ENCODE data around the gene TIGAR.

TIGAR gene

DNA sequence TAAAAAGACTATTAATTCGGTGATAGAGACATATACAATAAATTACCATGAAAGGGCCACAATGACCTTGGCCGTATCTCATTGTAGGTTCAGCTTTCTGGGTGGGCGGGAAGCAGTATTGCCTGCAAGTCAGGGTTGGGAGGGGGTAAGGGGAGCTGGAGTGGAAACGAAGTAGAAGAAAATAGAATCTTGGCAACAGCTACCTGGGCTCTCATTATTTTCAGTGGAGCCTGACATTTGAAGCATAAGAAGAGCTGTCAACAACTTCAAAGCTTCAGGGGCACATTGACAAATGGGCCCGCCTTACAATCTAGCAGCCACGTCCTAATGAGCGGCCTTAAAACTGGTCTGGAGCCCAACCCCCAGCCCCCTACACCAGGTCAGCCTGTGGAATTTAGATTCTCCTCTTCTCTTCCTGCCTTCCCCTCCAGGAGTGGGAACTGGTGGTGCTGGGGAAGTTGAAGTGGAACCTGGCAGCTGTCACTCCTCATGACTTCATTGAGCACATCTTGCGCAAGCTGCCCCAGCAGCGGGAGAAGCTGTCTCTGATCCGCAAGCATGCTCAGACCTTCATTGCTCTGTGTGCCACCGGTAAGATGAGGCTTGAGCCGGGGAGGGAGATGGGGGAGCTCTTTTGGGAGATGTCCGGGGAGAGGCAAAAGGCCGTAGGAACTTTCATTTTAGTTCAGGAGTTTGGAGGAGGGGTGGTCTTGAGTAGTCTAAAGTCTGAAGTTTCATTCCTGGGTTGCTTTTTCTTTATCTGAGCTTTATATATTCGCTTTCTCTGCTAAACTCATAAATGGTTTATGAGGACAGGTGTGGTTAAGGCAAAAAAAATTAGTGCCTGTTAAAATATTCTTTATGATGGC lies 42.5 kb upstream of the TIGAR start:
- no peak for DNase-seq (ENCODE audit: low read depth)
- no peak overlapping the region for H3K4me3 ChIP-seq (ENCODE audit: control insufficient read depth, low read depth, low read length)
- TF ChIP-seq, protein P1, sequence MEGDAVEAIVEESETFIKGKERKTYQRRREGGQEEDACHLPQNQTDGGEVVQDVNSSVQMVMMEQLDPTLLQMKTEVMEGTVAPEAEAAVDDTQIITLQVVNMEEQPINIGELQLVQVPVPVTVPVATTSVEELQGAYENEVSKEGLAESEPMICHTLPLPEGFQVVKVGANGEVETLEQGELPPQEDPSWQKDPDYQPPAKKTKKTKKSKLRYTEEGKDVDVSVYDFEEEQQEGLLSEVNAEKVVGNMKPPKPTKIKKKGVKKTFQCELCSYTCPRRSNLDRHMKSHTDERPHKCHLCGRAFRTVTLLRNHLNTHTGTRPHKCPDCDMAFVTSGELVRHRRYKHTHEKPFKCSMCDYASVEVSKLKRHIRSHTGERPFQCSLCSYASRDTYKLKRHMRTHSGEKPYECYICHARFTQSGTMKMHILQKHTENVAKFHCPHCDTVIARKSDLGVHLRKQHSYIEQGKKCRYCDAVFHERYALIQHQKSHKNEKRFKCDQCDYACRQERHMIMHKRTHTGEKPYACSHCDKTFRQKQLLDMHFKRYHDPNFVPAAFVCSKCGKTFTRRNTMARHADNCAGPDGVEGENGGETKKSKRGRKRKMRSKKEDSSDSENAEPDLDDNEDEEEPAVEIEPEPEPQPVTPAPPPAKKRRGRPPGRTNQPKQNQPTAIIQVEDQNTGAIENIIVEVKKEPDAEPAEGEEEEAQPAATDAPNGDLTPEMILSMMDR (IDR thresholded peaks at IDR 0.05; ENCODE audit: control insufficient read depth, insufficient read depth, low read depth, low read length, missing control alignments), result no peak

DNA sequence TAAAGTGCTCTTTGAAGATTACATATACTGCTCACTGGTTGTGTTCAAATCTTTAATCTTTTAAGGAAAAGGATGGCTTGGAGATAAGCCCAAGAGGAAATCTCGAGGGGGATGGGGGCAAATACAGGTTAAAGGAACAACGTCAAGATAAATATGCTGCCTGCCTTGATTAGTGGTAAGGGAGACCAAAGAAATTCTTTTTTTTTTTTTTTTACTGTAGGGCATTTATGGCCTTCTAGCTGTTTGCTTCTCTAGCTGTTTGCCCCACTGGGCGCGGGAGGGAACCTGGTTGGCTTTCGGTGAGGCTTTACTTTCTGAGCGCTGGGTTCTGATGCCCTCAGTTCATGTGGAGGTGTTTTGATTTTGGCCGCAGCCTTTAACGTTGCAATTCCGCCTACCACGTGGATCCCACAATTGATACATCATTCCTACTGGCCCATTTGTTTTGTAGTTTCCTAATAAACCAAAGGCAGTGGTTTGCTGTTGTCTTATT lies 41.8 kb upstream of the TIGAR start:
- TF ChIP-seq, protein P1 (IDR thresholded peaks at IDR 0.05; ENCODE audit: control insufficient read depth, insufficient read depth, low read depth, low read length, missing control alignments), result no peak
- DNase-seq (ENCODE audit: low read depth), result no peak

DNA sequence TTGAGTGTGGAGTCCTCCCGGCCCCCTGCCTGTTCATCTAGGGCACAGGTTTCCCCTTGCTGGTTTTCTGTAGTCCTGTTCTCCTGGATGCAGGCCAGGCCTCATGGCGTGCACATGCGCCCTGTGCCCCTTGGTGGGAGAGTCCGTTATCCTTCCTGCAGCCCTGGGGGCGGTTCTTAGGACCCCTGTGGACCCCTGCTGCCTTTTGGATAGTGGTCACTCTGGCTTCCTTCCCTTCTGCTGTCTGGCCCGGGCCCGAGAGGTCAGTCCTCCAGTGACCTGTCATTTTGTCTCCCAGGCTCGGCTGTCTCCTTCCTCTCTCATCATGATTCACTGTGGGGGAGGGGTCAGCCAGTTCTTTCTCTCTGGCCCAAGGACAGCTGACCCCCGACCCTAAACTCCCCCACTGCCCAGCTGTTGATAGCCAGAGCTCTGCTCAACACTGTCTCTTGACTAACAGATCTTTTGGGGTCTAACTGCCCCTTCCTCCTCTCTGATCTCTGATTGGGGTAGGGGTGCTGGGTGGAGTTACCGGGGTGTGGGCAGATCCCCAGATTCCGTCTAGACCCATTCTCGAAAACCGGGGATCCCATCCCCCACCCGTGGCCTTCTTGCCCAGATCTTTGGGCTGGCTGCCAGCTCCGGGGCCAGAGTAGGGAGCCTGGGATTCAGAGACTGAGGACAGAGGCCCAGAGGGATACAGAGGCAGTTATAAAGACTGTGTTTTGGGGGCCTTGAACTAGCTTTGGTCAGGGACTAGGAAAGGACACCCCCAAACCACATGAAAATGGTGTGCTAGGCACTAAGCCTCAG lies 40.5 kb upstream of the TIGAR start:
- TF ChIP-seq, protein P1 (IDR thresholded peaks at IDR 0.05; ENCODE audit: control insufficient read depth, insufficient read depth, low read depth, low read length, missing control alignments), result no peak
- no peak overlapping the region for H3K4me3 ChIP-seq (ENCODE audit: control insufficient read depth, low read depth, low read length)
- DNase-seq (ENCODE audit: low read depth), result no peak

More for the DNA sequence above, 41.8 kb upstream of the TIGAR start:
- H3K4me3 ChIP-seq (ENCODE audit: control insufficient read depth, low read depth, low read length), result no peak overlapping the region

DNA sequence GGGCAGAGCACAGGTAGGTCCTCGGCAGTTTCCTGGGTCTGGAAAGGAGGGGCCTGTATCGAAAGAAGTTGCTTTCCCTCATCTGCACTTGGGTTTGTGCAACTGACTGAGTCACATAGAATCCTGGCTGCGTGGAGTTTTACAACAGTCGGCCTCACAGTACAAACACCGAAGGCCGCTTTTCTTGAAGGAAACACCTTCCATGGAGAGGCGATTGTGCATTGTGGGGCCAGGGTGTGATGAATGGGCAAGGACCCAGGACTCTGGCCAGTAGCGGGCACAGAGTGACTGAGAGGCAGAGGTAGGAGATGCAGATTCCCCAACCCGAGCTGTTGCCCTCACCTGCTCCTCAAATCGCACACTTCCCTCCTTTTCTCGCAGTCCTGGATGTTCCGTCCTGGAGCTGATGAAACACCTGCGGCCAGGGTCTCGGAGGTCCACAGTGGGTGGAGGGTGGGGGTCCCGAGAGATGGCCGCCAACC lies 39.8 kb upstream of the TIGAR start:
- DNase-seq (ENCODE audit: low read depth), result no peak
- TF ChIP-seq, protein P1 (IDR thresholded peaks at IDR 0.05; ENCODE audit: control insufficient read depth, insufficient read depth, low read depth, low read length, missing control alignments), result no peak
- no peak overlapping the region for H3K4me3 ChIP-seq (ENCODE audit: control insufficient read depth, low read depth, low read length)

DNA sequence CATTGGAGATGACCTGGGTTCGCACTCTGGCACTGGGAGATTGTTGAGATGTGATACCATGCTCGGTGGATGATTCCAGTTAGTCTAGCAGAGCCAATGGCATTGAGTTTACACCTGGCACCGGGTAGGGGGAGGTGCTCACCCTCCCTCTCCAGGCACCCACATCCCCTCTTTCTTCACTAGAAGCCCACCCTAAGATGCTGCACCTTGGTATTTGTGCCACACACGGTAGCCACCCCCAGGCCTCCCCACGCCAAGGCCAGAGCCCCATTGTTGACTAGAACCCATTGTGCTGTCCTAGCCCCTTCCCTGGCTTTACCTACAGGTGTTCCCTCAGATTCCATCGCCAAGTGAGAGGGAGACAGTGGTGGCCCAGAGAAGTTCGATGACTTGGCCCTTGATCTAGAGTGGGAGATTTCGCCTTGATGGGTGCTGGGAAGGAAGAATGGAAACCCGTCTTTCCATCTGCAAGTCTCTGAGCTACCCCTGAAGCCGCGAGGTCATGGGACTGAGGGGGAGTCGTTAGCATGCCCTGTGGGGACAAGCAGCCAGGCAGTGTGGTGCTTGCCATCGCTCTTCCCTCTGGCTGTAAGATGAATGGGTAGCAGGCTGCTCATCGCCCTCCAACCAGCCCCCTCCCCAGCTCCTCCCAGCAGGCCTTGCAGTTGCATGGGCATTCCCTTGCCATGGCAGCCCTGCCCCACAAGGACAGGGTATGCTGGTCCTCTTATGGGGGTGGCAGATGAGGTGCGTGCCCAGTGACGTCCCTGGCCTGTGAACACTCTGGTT lies 38.7 kb upstream of the TIGAR start:
- H3K4me3 ChIP-seq (ENCODE audit: control insufficient read depth, low read depth, low read length), result no peak overlapping the region
- no peak for DNase-seq (ENCODE audit: low read depth)
- TF ChIP-seq, protein P1 (IDR thresholded peaks at IDR 0.05; ENCODE audit: control insufficient read depth, insufficient read depth, low read depth, low read length, missing control alignments), result no peak

Data from AG09309 (cell line).